Prostate gland (tissue), 2 donors: ENCODE data around the gene CDIPT. TPM values are rescaled to one million over a fixed set of nuclear protein-coding genes. Genes with fewer than 3 reads are reported as not detected.

Experiments used
- DNase-seq: peaks from one replicate; pipeline ENCODE4 v3.0.0-alpha.2; 2019; ENCODE audit warnings: low spot score
- H3K27ac ChIP-seq, 2 donors: fragments of 200-600 bp; sonication (generic); 2 replicates each; pipeline ENCODE4 v1.5.1; 2017 to 2019
- H3K27me3 ChIP-seq: fragments of 200-600 bp; sonication (generic); replicated peaks from 2 replicates; pipeline ENCODE4 v1.5.1; 2019; ENCODE audit not compliant: insufficient read depth
- H3K36me3 ChIP-seq, 2 donors: fragments of 200-600 bp; sonication (generic); 1 replicate in 1 of 2; 2 replicates in 1 of 2; pipeline versions ENCODE4 v1.5.1 to v1.8.1; 2017 to 2019
- H3K4me1 ChIP-seq: fragments of 200-600 bp; sonication (generic); replicated peaks from 2 replicates; pipeline ENCODE4 v1.5.1; 2019
- H3K4me3 ChIP-seq, 2 donors: fragments of 200-600 bp; sonication (generic); 2 replicates each; pipeline ENCODE4 v1.5.1; 2017 to 2019
- H3K9me3 ChIP-seq: fragments of 200-600 bp; sonication (generic); 2 replicates; pipeline ENCODE4 v1.5.1; 2017
- POLR2A ChIP-seq: fragments of 450-650 bp; IDR thresholded peaks from one replicate; pipeline ENCODE4 v1.6.1; 2016; ENCODE audit warnings: antibody characterized with exemption, mild to moderate bottlenecking
- POLR2AphosphoS5 ChIP-seq: sonication (generic); formaldehyde crosslinking; IDR thresholded peaks from one replicate; pipeline ENCODE4 v1.6.1; 2017; ENCODE audit warnings: antibody characterized with exemption
- WGBS: methylation state at CpG from one replicate; pipeline ENCODE4 v1.1.5; 2018; 5-methylcytosine and 5-hydroxymethylcytosine counted together
- intact Hi-C: fragments of 100-400 bp; cut with DNase I; formaldehyde crosslinking; loops from one replicate; pipeline ENCODE4 v1.14.2; 2022
- total RNA-seq, 2 donors: library from RNA; depleted of rRNA; stranded (reverse); fragments of >200 nt; gene quantifications; one replicate each; pipeline ENCODE4 v1.1.0, GENCODE V29; 2016
- TF ChIP-seq, protein P1 (sequence below), 4 experiments: fragments of 200-600 bp in 2 of 4; fragments of 450-650 bp in 2 of 4; sonication (generic) in 2 of 4; IDR thresholded peaks; 1 replicate in 3 of 4; 2 replicates in 1 of 4; pipeline ENCODE4 v1.5.1; 2016 to 2019; ENCODE audit warnings: antibody characterized with exemption in 4 of 4, mild to moderate bottlenecking in 2 of 4, moderate library complexity in 2 of 4

The CDIPT gene
- total RNA-seq, 2 donors from 2014 or later: 121 to 132 TPM

DNA sequence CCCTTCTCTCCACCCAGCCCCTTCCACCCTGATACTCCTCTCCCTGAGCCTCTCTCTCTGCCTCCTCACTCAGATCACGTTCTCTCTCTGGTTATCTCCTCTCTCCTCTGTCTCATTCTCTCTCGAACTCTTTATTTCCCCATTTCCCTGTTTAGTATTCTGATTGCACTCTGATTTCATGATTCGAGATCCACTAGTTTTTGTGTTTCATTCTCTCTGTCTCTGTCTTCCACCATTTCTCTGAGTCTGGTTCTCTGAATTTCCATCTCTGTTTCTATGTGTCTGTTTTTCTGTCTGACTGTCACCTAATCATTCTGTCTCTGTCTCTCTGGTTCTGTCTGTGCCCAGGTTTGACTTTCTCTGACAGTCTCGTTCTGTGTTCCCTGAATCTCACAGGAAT lies 34.3 kb upstream of the CDIPT start:
- H3K36me3 ChIP-seq: no peaks in the 10 kb centered on the region
- no peaks in the 10 kb centered on the region for H3K27me3 ChIP-seq
- H3K4me3 ChIP-seq: no peak overlapping the region
- TF ChIP-seq POLR2AphosphoS5: no peak
- TF ChIP-seq POLR2A: no peak
- TF ChIP-seq, protein P1, sequence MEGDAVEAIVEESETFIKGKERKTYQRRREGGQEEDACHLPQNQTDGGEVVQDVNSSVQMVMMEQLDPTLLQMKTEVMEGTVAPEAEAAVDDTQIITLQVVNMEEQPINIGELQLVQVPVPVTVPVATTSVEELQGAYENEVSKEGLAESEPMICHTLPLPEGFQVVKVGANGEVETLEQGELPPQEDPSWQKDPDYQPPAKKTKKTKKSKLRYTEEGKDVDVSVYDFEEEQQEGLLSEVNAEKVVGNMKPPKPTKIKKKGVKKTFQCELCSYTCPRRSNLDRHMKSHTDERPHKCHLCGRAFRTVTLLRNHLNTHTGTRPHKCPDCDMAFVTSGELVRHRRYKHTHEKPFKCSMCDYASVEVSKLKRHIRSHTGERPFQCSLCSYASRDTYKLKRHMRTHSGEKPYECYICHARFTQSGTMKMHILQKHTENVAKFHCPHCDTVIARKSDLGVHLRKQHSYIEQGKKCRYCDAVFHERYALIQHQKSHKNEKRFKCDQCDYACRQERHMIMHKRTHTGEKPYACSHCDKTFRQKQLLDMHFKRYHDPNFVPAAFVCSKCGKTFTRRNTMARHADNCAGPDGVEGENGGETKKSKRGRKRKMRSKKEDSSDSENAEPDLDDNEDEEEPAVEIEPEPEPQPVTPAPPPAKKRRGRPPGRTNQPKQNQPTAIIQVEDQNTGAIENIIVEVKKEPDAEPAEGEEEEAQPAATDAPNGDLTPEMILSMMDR (IDR thresholded peaks at IDR 0.05): no peak
- H3K27ac ChIP-seq: no peak overlapping the region
- H3K9me3 ChIP-seq: no peaks in the 10 kb centered on the region
- intact Hi-C loops: no loop called here
- no peak for DNase-seq
- WGBS: 62% methylated on average over 4 of the region's 4 CpGs
- H3K4me1 ChIP-seq: peaks cover 3% of the 10 kb centered on the region

DNA sequence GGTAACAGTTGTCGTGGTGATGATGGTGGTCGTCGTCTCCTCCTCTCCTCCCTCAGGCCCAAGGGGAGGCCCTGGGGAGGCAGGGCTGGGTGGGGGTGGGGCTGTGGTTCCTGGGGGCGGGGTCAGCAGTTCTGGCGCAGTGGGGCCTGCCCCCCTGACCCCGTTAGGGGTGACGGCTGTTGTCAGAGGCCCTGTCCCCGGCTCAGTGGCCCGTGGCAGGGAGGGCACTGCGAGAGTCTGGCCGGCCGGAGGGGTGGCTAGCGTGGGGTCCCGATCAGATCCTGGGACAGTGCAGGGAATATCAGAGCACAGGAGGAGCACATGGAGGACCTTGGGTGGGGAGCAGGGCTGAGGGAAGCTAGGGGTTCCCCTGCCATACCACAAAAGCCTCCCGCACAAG lies 33.8 kb upstream of the CDIPT start:
- H3K9me3 ChIP-seq: no peaks in the 10 kb centered on the region
- WGBS: 49% methylated on average over 11 of the region's 15 CpGs
- no peaks in the 10 kb centered on the region for H3K27me3 ChIP-seq
- H3K27ac ChIP-seq: no peak overlapping the region
- DNase-seq: no peak
- TF ChIP-seq POLR2A: no peak
- no peak for TF ChIP-seq POLR2AphosphoS5
- TF ChIP-seq, protein P1 (IDR thresholded peaks at IDR 0.05): no peak
- peaks cover 3% of the 10 kb centered on the region for H3K4me1 ChIP-seq
- no peak overlapping the region for H3K4me3 ChIP-seq
- intact Hi-C loops: no loop called here
- H3K36me3 ChIP-seq: no peaks in the 10 kb centered on the region

DNA sequence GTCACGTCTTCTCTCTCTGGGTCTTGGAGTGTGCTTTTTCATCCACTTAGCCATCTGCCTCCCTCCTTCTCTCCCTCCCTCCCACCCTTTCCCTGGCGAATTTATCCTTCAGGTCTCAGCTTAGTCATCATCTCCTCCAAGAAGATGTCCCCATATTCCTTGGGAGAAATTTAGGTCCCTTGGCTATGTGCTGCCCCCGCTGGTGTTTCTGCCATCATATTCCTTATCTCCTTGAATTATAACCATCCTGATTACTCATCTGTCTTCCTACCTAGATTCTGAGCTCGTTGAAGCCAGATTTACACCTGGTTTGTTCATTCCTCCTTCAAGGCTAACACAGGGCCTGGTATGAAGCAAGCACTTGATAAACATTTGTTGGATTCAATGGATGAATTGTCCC lies 31.3 kb upstream of the CDIPT start:
- DNase-seq: no peak
- no peak overlapping the region for H3K4me3 ChIP-seq
- no peaks in the 10 kb centered on the region for H3K36me3 ChIP-seq
- peaks cover 3% of the 10 kb centered on the region for H3K4me1 ChIP-seq
- 75% methylated on average over 4 of the region's 4 CpGs for WGBS
- TF ChIP-seq POLR2AphosphoS5: no peak
- intact Hi-C loops: no loop called here
- H3K27ac ChIP-seq: no peak overlapping the region
- no peaks in the 10 kb centered on the region for H3K27me3 ChIP-seq
- no peaks in the 10 kb centered on the region for H3K9me3 ChIP-seq

DNA sequence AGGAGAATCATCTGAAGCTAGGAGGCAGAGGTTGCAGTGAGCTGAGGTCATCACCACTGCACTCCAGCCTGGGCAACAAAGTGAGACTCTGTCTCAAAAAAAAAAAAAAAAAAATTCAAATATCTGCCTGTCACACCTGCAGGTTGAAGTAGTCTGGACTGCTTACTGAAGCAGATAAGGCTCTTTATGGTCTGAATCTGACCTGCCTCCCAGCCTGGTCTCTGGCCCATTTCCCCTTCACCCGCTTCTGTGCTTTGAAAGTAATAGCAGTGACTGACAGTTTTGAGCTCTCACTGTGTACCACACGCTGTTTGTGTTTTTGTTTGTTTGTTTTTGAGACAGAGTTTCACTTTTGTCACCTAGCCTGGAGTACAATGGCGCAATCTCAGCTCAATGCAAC lies 30.5 kb upstream of the CDIPT start:
- 91% methylated on average over 3 of the region's 3 CpGs for WGBS

DNA sequence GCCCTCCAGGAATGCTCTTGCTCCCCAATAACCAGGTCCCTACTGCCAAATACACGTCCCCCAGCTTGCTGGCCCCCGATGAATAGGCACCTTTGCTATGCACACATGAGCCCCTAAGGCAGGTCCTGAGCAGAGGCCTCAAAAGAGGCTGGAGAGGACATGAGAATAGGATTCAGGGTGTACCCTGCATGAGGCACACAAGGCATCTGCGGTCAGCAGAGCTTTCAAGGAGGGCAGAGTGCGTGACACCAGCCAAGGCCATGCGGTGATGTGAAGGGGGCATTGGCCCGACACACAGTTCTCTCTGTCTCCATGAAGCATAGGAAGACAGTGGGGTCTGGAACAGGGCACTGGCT lies 29.4 kb upstream of the CDIPT start:
- Histone ChIP-seq H3K36me3 (no peaks in the 10 kb centered on the region), H3K4me1 (no peaks in the 10 kb centered on the region), H3K27me3 (no peaks in the 10 kb centered on the region), H3K9me3 (no peaks in the 10 kb centered on the region), H3K4me3 (no peak overlapping the region), H3K27ac (no peak overlapping the region)
- intact Hi-C loops: no loop called here
- DNase-seq: no peak
- 93% methylated on average over 6 of the region's 6 CpGs for WGBS
- TF ChIP-seq POLR2A: no peak
- TF ChIP-seq, protein P1 (IDR thresholded peaks at IDR 0.05): no peak
- no peak for TF ChIP-seq POLR2AphosphoS5

More for the DNA sequence above, 30.5 kb upstream of the CDIPT start:
- Histone ChIP-seq H3K36me3 (no peaks in the 10 kb centered on the region), H3K27me3 (no peaks in the 10 kb centered on the region), H3K9me3 (no peaks in the 10 kb centered on the region), H3K4me1 (peaks cover under 1% of the 10 kb centered on the region), H3K27ac (no peak overlapping the region), H3K4me3 (no peak overlapping the region)
- intact Hi-C loops: no loop called here
- TF ChIP-seq POLR2AphosphoS5 (no peak), POLR2A (no peak)
- TF ChIP-seq, protein P1 (IDR thresholded peaks at IDR 0.05): no peak
- no peak for DNase-seq
